Measurements from ENCODE around the gene STX12. TPM values are rescaled to one million over a fixed set of nuclear protein-coding genes. Genes with fewer than 3 reads are reported as not detected.

Gene STX12
- total RNA-seq, 1 experiment from 2014 or later, result 19.6 TPM

DNA sequence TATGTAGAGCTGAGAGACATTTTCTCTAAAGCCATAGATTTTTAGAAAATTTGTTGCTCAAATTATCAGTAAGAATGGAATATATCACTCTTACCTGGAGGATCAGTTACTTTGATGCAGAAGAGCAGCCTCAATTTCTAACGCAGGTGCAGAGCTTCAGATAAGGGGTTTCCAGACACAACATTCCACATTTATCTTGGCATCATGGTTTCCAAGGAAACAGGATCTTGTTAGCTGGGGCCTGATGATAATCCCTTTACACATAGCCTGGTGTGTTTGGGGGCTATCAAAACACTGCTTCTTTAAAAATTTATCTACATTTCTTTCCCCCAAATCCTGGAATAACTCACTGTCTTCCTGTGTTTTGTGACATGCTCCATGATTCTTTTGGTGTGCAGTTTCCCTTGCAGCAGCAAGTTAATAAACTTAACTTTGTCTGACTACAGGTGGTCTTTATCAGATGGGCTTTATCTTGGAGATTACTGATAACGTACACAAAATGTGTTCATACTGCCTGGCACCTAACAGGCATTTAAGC, 2.7 kb upstream of the STX12 start:
- peak in 1 of 2 experiments; percentile 15 for DNase-seq

DNA sequence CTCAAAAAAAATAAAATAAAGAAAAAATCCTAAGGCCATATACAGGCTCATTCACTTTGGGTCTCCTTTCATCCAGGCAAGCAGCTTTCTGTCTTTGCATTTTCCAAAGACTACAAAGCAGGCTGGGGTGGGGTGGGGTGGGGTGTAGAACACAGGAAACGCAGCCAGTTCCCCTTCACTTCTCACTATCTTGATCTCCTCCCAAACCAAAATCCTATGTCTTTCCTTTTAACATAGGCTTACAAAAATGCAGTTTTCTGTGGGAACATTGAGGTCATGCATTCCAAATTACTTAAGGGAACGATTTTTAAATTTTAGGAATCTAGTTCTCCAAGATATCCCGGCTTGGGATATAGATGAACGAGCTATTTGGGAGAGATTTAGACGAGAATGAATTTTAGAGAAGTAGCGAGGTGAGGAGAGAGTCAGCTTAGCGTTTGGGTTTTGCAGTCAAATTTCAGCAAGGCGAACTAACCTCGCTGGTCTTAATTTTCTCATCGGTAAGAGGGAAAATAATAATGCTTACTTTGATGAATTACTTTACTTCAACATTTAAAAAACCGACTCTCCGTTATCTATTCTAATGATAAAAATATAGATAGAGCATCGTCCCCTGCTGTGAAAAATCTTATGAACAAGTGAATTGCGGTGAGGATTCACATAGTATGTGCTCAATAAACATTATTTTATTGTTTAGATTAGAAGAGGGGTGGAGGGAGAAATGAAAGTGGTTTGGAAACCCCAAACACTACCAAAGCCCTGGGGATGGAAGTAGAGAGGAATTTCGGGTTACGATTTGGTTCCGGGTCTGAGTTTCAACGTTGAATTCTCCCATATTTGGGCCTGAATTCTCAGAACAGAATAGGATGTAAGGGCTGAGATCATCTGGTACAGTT, 735 bp upstream of the STX12 start:
- Mint-ChIP-seq H3K27ac (ENCODE audit: unreplicated experiment) (peak overlapping the region; percentile 79), H3K36me3 (ENCODE audit: insufficient read depth, unreplicated experiment) (peaks cover 9% of the 10 kb centered on the region), H3K27me3 (ENCODE audit: insufficient read depth, unreplicated experiment) (no peaks in the 10 kb centered on the region), H3K9me3 (ENCODE audit: unreplicated experiment) (no peaks in the 10 kb centered on the region), H3K4me1 (ENCODE audit: low read depth, unreplicated experiment) (no peaks in the 10 kb centered on the region), H3K4me3 (ENCODE audit: unreplicated experiment) (peak overlapping the region; percentile 85)
- no peak for DNase-seq
- Histone ChIP-seq H3K4me3 (ENCODE audit: low read depth, low read length) (peak overlapping the region; percentile 27), H3K9me3 (no peaks in the 10 kb centered on the region), H3K27me3 (replicated peaks; ENCODE audit: control insufficient read depth, insufficient read depth, low read length) (no peaks in the 10 kb centered on the region), H3K4me1 (no peaks in the 10 kb centered on the region), H3K36me3 (ENCODE audit: control insufficient read depth, insufficient read depth, low read length) (no peaks in the 10 kb centered on the region)
- intact Hi-C loops (cut with micrococcal nuclease; ENCODE audit: unreplicated experiment), result no loop called here
- CTCF ChIA-PET, result interaction anchor here (0.6 to 2.1 kb wide), 5 partner anchors 12 to 1110 kb away, joined by 3 to 20 read pairs (median 4); partner anchors contain the start of genes FAM76A and MAP3K6
- no peak for TF ChIP-seq CTCF (IDR thresholded peaks at IDR 0.05; ENCODE audit: insufficient read depth in 1 of 2, low read depth in 1 of 2, low read length in 1 of 2, severe bottlenecking in 1 of 2, unreplicated experiment in 1 of 2)
- TSS peak; percentile 68 for BruUV-seq (replicated peaks)
- POLR2A ChIA-PET, result interaction anchor here (0.6 to 2.3 kb wide), 11 partner anchors 12 to 1161 kb away, joined by 3 to 26 read pairs (median 7); partner anchors contain the start of genes FAM76A, IFI6, MED18 and PPP1R8

More for the DNA sequence above, 2.7 kb upstream of the STX12 start:
- Mint-ChIP-seq H3K9me3 (ENCODE audit: unreplicated experiment) (no peaks in the 10 kb centered on the region), H3K36me3 (ENCODE audit: insufficient read depth, unreplicated experiment) (peaks cover 9% of the 10 kb centered on the region), H3K4me3 (ENCODE audit: unreplicated experiment) (no peak overlapping the region), H3K27me3 (ENCODE audit: insufficient read depth, unreplicated experiment) (no peaks in the 10 kb centered on the region), H3K4me1 (ENCODE audit: low read depth, unreplicated experiment) (no peaks in the 10 kb centered on the region), H3K27ac (ENCODE audit: unreplicated experiment) (no peak overlapping the region)
- intact Hi-C loops (cut with micrococcal nuclease; ENCODE audit: unreplicated experiment), result no loop called here
- CTCF ChIA-PET, result interaction anchor here (0.6 kb wide), 1 partner anchor 878 kb away, joined by 3 read pairs; no protein-coding TSS in a partner anchor
- no peaks in the 10 kb centered on the region for H3K27me3 ChIP-seq (replicated peaks; ENCODE audit: control insufficient read depth, insufficient read depth, low read length)
- H3K9me3 ChIP-seq, result no peaks in the 10 kb centered on the region
- POLR2A ChIA-PET, result no interaction called here
- no TSS peak for BruUV-seq (replicated peaks)
- no peaks in the 10 kb centered on the region for H3K4me1 ChIP-seq
- no peaks in the 10 kb centered on the region for H3K36me3 ChIP-seq (ENCODE audit: control insufficient read depth, insufficient read depth, low read length)
- TF ChIP-seq CTCF (IDR thresholded peaks at IDR 0.05; ENCODE audit: insufficient read depth in 1 of 2, low read depth in 1 of 2, low read length in 1 of 2, severe bottlenecking in 1 of 2, unreplicated experiment in 1 of 2), result no peak
- no peak overlapping the region for H3K4me3 ChIP-seq (ENCODE audit: low read depth, low read length)

DNA sequence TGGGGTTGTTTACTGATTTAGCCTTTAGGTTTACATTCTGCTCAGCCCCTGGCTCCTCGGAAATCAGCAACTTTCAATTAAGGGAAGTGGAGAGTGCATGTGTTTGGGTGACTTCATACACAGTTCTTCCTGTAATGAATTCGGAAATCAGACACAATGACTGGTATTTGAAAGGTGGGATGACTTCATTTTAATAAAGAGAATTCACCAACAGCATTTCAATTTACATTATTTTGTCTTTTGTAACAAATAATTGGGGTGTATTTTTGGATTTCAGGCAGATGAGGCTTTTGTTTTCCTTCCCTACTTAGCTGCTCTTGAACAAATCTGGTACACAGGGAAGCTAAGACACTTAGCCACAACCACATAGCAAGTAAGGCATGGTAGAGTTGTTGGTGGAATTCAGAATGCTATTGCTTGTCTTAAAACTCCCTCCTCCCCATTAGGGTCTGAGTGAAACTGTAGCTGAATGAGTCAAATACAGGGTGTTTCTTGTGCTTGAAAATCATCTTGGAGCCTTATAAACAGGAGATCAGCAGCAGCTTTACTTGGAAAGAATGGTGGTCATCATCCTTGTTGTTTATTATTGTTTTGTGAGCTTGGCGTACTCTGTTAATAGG, 917 bp downstream of the STX12 start:
- H3K4me1 Mint-ChIP-seq (ENCODE audit: low read depth, unreplicated experiment), result no peaks in the 10 kb centered on the region
- H3K27me3 ChIP-seq (replicated peaks; ENCODE audit: control insufficient read depth, insufficient read depth, low read length), result no peaks in the 10 kb centered on the region
- no peaks in the 10 kb centered on the region for H3K27me3 Mint-ChIP-seq (ENCODE audit: insufficient read depth, unreplicated experiment)
- BruUV-seq (replicated peaks), result TSS peak; percentile 51
- peak overlapping the region; percentile 59 for H3K4me3 ChIP-seq (ENCODE audit: low read depth, low read length)
- H3K27ac Mint-ChIP-seq (ENCODE audit: unreplicated experiment), result peak overlapping the region; percentile 79
- ChIA-PET CTCF (interaction anchor here (1.1 to 2.1 kb wide), 2 partner anchors 14 to 102 kb away, joined by 4 to 20 read pairs; partner anchors contain the start of gene IFI6), POLR2A (interaction anchor here (1.2 to 2.3 kb wide), 6 partner anchors 12 to 102 kb away, joined by 4 to 26 read pairs (median 16); partner anchors contain the start of genes FAM76A, IFI6 and PPP1R8)
- no peaks in the 10 kb centered on the region for H3K36me3 ChIP-seq (ENCODE audit: control insufficient read depth, insufficient read depth, low read length)
- intact Hi-C loops (cut with micrococcal nuclease; ENCODE audit: unreplicated experiment), result loop anchor here (1.0 kb wide), 2 partner anchors 43 to 49 kb away; partner anchors contain the start of gene FAM76A
- TF ChIP-seq CTCF (IDR thresholded peaks at IDR 0.05; ENCODE audit: insufficient read depth in 1 of 2, low read depth in 1 of 2, low read length in 1 of 2, severe bottlenecking in 1 of 2, unreplicated experiment in 1 of 2), result no peak
- peaks cover 9% of the 10 kb centered on the region for H3K36me3 Mint-ChIP-seq (ENCODE audit: insufficient read depth, unreplicated experiment)
- peak overlapping the region; percentile 85 for H3K4me3 Mint-ChIP-seq (ENCODE audit: unreplicated experiment)
- no peaks in the 10 kb centered on the region for H3K4me1 ChIP-seq
- H3K9me3 ChIP-seq, result no peaks in the 10 kb centered on the region
- no peak for DNase-seq
- H3K9me3 Mint-ChIP-seq (ENCODE audit: unreplicated experiment), result no peaks in the 10 kb centered on the region

All from Caco-2 (cell line).